HG03135 (cell line): ENCODE results near the gene TBX1.

Experiments
- ATAC-seq: cut with Tn5 transposase; IDR thresholded peaks from one replicate; pipeline ENCODE4 v1.9.1; 2021; ENCODE audit warnings: mild to moderate bottlenecking, moderate library complexity; ENCODE audit not compliant: unreplicated experiment

The TBX1 gene

DNA sequence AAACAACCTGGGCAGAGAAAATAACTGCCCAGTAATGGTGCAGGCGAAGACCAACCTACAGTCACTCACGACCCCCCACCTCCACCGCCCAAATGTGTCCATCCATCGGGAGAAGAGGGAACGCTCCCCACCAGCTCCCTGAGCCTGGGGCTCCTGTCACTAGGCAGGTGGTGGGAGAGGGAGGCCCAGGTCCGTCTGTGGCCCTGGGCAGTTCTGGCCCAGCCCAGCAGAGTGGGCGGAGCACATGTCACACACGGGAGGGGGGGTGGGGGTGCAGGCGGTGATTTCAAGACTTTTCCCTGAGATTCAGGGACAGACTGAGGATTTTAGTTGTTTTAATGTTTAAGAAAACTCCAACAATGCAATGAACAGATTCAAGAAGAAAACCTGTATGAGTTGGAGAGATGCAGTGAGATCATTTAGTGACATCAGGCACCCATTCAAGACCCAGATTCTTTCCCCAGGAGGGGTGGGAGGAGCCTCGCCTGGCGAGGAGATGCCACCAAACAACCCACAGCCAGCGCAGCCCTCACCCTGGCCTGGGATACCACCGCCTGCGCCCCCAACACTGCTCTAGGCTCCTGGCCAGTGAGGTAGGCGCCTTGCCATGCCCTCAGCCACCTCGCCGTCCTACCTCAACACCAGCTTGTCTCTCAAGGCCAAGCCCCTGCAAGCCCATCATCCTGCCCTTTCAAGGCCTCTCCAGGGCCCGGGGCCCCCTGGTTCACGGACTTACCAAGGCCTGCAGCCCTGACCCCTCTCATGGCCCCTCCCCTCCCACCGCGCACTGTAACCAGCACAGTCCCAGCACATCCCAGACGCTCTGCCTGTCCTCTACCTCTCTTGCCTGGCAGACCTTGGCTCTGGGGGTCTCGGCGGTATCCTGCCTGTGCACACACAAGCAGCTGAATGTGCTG lies 36.8 kb downstream of the TBX1 start:
- ATAC-seq = no peak

DNA sequence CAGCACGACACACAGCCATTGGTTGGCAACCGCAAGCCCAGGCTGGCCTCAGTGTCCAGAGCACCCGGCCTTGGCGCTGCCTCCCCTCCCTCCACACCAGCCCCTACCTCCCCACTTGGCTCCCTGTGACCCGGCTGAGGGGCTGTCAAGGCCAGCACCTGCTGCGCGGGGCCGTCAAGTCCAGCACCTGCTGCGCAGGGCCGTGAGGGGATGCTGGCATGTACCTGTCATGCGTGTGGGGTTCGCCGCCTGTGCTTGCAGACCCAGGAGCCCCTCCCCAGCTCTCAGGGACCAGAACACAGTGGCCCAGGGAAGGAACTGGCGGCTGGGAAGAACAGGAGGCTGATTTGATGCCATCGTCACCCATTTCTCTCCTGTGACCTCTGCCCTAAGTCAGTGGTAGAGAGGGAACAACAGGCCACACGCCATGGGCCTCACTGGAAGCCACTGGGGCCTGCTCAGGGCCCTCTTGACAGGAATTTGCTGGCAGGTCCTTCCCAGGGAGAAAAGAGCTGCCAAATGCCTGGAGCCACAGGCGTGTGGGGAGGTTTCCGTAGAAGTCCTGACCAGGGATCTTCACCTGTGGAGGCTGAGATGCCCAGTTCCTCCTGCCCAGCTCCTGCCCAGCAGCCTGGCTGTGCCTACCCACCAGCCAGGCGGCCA lies 37.6 kb downstream of the TBX1 start:
- ATAC-seq = no peak

DNA sequence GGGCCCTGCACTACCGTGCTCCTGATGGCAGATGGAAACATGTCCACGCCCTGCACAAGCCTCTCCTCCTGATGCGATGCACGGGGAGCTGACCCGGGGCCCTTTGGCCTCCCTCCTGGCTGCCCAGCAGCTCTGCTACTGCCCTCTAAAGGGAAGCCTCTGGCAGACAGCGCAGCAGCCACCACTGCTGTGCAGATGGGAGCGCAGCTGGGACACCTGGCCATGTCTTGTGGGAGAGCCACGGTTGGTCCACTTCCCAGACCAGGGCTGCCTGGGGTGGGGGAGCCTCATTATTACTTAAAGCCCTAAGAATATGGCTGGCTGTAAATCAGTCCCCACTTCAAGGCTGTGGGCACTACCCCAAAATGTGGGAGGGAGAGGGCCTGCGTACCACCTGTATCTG lies 38.3 kb downstream of the TBX1 start:
- ATAC-seq = no peak

DNA sequence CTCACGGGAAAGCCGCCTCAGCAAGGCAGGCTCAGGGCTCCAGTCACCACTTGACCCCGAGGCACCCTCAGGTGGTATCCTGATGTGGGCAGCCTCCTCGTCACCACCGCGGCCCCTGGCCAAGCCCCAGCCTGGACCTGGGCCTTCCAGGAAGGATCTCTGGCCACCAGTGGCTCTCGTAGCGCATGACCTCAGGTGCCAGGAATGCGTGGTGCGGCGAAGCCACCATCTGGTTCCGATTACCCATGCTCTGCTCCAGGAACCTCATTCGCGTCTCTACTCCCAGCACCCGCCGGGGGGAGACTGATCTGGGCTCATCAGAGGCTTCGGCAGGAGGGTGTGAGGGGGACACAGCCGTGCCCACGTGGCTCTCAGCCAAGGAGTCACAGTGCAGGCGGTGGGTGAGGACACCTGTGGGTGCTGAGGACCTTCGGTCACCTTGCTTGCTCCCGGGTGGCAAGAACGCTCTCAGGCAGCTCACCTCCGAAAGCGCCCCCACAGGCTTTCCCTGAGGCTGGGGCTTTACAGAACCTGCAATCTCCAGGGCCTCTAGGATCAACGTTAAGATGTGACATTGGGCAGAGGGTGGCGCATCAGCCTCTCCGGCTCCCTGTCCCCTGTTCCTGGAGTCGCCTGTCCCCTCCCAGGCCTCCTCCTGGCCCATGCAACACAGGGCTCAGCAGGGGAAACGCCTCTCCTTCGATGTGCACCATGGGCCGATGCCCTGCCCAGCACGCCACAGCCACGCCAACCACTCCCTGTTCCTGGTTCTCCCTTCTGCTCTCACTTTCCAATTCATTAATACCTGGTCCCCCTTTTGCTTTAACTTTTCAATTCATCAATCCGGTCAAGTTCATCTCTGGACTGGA lies 39.0 kb downstream of the TBX1 start:
- ATAC-seq = no peak

DNA sequence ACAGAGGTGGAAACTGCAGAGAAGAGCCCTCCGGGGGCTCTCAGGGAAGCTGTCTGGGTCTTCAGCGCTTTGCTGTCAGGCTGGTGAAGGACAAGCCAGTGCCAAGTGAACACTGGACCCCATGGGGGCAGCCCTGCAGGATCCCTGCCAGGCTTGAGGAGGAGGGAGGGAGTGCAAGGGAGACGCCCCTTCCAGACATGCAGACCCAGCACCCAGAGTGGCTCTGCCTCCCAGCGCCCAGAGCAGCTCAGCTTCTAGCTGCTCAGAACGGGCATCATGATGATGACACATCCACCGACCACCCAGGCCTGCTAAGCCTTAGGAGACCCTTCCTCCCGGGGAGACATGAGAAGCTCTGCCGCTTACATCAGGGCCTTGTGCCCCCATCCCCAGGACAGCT lies 39.7 kb downstream of the TBX1 start:
- no peak for ATAC-seq

DNA sequence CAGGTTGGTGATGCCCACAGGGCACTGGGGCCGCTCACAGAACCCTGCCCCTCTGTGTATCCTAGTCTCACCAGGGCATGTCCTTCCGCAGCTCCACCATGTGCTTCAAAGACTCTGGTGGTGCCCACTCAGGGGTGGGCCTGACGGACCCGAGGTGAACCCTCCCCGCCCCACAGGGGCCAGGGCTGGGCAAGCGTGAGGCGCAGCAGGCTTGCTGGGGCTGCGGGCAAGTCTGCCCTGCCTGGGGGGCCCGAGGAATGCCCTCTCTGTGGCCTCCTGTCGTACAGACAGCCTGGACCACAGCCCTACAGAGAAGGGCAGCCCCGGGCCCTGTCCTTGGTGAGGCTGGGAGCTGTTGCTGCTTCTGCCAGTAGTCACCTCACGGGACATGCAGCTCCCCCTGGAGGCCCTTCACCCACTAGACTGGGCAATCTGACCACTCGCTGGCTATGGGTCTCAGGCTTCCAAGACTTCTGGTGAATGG lies 40.2 kb downstream of the TBX1 start:
- ATAC-seq = no peak

DNA sequence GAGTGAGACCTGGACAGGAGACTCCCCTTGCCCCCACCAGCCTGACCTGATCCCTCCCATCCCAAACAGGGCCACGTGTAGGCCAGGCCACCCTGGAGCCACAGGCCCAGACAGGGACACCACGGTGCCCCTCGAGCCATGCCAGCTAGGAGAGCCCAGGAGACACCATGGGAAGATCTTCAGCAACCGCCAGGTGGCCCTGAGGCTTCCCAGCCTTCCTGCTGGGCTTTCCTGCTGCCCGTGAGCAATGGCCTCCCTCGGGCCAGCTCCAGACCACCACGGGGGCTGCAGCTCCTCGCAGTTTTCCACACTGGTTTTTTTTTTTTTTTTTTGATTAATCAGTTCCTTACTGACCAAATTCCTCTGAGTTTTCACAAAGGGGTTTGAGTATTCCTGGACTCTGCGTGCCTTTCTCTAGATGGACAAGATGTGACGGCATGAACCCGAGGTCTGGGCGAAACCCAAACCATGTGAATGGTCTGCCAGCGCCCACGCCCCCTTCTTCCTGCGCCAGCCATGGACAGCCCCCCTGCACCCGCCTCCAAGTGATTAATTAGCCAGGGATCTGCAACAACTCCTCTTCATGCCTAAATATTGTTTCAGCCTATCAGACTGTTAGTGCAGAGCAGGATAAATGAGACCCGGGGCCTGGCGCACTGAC lies 40.9 kb downstream of the TBX1 start:
- no peak for ATAC-seq

DNA sequence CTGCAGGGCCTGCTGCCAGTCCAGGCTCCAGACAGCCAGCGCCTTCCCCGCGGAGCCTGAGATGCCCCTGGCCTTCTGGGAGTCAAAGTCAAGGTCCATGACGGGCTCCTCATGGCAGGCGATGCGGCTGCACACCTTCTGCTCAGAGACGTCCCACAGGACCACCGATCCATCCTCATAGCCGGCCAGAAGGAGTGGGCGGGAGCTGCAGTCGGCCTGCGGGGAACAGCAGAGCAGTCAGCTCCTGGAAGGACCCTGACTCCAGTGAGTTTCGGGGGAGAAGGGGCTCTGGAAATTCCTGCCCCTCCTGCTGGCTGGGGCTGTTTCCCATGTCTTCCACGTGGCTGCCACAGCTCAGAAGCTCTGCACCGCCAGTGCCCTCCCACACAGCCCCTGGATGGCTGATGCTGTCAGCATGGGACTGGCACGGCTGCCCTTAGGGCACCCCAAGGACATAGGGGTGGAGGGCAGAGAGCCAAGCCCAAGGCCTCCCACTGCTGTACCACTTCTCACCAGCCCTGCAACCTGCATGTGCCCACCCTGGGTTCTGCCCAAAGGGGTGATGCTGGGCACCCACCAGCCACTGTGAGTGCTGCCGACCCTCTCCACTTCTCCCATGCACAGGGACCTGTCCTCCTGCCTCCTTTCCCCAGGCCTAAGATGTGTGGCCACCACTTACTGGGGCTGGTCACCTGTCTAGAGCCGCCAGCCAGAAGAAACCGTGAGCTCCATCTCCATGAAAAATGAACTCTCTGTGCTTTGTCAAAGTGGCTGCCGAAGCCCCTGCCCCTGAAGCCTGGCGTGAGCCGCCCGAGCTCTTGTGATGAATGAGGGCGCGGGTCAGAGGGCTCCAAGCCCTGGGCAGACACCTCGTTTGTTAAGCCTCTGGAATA lies 41.7 kb downstream of the TBX1 start:
- ATAC-seq = no peak

DNA sequence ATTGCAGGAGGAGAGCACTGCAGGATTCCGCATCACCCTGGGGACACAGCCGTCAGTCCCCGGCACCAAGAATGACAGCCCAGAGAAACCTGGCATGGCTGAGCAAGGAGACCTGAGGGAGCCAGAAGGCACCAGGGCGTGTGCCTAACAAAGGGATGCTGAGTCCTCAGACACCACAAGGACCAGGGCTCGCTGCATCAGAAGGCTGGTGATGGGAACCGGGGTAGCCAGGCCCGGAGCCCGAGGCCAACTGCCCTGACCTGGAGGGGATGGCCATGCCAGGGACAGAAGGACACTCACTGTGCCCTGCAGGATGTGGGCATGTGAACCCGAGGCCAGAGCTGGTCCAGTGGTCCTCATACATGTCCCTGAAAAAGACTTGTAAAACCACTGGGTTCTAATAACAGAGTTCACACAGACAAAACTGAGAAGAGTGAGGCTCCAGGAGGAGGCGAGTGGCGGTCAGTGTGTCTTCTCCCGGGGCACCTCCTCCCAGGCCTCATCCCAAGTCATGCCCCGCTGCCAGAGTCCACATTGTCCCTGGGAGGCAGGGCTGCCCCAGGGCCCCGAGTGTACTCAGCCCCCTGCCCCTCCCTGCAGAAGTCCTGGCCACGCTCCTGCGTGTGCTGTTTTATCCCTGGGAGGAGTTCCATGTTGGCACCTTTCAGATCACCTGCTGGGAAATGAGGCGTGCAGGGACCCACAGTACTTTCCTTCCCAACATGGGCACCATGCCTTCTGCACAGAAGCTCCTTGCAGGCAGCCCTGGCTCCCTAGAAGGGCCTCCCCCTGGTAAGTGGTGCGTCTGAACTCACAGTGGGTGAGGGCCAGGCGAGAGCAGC lies 42.5 kb downstream of the TBX1 start:
- ATAC-seq = no peak

DNA sequence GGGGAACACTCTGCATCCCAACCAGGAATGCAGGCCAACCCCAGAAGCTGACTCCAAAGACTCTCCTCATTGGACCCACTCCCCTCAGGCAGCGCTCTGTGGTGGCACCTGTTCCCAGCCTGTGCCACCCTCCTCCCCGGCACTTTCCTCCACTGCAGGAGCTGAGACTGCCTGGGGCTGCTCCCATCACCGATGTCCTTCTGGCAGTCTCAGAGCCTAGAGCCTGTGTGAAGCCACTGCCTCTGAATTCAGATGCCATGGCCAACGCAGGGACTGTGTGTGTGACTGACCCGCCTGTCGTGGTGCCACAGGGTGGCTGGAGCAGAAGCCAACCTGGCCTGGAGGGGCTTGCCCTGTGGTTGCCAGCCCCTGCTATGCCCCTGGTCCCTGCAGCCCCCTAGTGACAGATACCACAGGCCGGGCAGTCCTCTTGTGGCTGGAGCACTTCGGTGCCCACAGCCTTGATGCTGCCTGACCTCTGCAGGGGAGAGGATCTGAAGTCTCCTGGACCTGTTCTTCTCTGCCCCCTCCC lies 43.2 kb downstream of the TBX1 start:
- ATAC-seq = no peak

DNA sequence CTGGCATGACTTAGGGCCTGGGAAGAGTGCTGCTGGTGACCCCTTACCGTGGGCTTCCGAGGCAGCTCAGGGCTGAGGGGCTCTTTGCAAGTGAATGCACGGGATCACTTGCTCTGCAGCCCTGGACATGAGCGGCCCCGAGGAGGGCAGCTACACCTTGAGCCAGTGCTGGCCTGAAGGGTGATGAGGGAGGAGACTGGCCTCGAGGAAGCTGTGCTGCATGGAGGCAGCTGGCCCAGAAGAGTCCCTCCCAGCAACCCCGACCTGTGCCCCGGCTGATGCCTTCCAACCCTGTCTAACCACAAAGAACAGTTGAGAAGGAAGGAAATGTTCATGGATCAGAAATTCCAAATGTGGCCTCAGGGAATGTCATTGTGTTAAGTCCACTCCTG lies 45.2 kb downstream of the TBX1 start:
- ATAC-seq = no peak

DNA sequence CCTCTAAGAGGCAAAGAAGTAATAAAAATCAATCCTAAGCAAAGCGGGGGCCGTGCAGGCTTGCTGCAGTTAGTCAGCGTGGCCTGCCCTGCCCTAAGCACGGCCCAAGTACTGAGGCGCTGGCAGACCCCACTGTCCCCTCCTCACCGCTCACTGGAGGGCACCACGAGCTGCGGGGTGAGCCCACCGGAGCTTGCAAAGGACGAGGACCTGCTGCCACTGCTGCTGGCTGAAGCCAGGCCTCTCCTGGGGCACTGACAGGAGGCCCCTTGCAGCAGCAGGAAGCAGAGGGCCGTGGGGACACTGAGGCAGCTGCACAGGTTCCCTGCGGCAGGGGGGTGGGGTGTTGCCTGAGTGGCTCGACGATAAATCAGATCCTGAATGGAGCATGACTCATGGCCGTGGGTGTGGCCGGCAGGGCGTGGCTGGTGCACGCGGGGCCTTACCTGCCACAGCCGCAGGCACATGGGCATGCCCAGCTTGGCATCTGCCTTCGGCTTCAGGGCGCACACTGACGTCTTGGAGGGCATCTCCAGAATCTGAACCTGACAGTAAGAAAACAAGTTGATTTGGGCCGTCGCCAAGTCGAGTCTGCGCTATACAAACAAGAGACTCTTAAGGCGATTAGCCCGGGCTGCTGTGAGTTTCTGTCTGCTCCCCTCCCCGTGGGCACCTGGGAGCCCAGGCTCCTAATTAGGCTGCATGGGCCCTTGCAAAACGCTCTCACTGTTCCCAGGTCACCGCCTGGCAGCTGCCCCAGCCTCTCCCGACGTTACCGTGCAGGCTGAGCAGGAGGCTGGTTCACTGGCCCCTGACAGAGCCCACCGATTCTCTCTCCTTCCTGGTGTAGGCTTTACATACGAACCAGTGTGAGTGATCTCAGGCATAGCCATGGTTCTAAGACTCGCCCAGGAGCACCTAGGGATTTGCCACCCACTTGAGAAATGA lies 45.9 kb downstream of the TBX1 start:
- no peak for ATAC-seq

DNA sequence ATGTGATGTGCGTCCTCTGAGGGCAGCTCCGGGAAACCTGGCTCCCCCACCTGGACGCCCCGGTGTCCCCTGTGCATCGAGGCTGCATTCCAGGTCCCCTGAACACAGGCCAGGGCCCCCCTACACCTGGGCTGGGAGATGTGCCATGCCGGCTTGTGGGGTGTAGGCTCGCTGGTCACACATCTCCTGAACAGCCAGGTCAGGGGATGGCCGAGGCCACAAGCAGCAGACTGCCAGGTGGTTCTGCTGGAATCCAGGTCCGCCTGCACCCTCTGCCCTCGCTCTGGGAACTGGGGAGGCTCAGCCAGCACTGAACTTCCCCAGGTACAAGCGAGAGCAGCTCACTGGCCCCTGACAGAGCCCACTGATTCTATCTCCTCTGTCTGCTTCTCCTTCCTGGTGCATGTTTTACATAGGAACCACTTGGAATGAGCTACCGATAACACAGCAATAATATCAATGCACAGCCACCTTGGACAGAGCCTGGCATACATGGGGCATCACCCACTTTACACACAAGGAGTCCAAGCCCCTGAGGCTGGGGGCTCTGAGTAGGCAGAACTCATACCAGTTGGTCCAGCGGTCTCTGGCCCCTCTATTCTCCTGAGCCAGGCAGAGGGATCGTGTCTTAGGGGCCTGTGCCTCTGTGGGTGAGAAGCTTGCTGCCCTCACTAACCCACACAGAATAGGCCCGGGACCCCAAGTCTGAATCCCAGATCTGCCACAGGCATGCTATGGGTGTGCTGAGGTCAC lies 46.8 kb downstream of the TBX1 start:
- ATAC-seq = no peak

DNA sequence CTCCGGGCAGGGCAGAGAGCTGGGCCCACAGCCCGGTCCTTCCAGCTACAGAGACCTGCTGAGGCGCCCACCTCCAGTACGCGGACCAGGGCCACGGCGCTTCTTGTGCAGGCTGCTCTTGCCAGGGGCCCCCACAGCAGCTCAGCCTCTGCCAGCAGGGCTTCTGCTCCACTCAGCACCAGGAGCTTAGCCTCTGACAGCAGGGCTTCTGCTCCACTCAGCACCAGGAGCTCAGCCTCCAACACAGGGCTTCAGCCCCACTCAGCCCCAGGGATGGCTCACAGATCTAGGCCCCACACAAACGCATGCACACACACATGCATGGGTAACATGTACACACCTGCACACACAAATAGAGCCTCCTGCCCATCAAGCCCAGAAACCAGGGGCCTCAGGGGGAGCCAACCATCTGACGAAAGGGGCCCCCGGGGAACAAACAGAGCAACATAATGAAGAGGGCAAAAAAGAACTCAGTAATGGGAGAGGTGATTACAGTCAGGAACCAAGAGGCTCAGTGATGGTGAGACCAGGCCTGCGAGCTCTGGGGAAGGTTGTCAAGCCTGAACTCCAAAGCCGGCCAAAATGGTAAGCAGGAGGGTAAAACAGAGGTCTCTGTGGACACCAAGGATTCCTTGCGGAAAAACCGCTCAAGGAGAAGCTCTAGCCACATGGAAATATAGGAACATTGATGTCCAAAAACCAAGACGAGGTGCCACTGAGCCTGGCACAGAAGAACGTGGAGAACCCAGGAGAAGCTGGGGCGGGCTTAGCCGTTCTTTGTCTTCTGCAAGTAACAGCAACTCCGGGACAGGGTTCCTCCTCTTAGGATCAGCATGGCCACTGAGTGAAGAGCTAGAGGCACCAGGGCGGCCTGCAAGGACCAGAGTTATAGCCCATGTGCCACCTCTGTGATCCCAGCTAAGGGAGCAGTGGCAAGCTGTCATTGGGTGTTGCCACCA lies 47.6 kb downstream of the TBX1 start:
- no peak for ATAC-seq

DNA sequence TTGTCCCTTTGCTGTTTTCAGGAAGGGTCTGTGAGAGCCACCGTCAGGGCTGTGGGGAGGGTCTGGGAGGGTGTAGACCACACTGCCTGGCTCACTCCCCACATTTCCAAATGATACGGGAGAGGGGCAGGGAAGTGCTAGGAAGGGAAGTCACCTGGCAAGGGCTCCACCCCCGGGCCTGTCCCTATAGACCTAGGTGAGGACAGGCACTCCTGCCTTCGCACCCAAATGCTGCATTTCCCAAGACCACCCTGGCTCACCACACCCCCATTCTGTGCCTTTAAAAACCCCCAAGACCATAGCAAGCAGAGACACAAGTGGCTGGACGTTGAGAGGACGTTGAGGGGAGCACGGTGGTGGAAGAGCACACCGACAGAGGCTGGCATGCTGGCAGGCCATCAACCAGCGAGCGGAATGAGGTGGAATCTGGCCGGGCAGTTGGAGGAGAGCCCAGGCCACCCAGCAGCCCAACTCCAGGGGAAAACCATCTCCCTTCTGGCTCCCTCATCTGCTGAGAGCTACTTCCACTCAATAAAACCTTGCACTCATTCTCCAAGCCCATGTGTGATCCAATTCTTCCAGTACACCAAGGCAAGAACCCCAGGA lies 48.4 kb downstream of the TBX1 start:
- ATAC-seq = no peak
